Measurements from ENCODE around the gene FBN2. TPM values are rescaled to one million over a fixed set of nuclear protein-coding genes. Genes with fewer than 3 reads are reported as not detected.

FBN2 gene
- total and polyA plus RNA-seq, 5 experiments from 2014 or later = 0.05 to 0.08 TPM; not detected in 3

DNA sequence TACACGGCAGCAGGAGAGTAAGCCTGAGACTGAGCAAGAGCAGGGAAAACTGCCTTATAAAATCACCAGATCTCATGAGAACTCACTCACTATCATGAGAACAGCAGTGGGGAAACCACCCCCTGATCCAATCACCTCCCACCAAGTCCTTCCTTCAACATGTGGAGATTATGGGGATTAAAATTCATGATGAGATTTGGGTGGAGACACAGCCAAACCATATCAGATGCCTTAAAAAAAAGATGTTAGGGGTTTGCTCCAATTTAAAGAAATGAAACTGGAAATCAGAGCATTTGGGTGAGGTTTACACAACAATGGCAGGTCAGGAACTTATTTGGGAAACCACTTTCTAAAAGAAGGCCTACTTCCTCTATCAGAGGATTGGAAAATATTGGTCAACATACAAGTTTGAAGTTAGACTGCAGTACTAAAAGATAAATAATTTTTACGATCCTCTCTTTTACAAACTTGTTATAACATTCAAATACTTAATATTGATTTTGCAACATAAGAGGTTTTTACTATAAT, 105.1 kb downstream of the FBN2 start:
- H3K4me3 Mint-ChIP-seq = no peak overlapping the region
- no peaks in the 10 kb centered on the region for H3K4me1 Mint-ChIP-seq
- peaks cover 0 to 5% (median 0%) of the 10 kb centered on the region in 9 donors for H3K9me3 Mint-ChIP-seq
- POLR2A ChIA-PET = no interaction called here
- no peaks in the 10 kb centered on the region for H3K36me3 Mint-ChIP-seq
- ATAC-seq (no peak), DNase-seq (no peak)
- H3K27me3 Mint-ChIP-seq = peaks cover 0 to 3% (median 0%) of the 10 kb centered on the region in 5 donors
- H3K27ac Mint-ChIP-seq = no peak overlapping the region

DNA sequence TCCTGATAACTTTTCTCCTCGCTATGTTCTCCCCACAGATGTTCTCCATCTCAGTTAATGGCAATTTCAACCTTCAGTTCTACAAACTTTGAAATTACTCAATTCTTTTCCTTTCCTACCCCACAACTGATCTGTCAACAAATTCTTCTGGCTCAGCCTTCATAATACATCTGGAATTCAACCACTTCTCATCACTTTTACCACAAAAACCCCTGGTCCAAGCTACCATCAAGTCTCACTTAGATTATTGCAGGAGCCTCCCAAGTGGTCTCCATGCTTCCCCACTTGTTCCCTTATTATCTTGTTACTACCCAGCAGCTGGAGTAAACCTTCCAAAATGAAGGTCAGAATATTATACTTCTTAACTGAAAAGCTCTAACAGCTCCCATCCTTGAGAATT, 110.1 kb downstream of the FBN2 start:
- H3K36me3 Mint-ChIP-seq = no peaks in the 10 kb centered on the region
- no peak overlapping the region for H3K27ac Mint-ChIP-seq
- H3K4me1 Mint-ChIP-seq = no peaks in the 10 kb centered on the region
- H3K4me3 Mint-ChIP-seq = no peak overlapping the region
- H3K9me3 Mint-ChIP-seq = peaks cover 0 to 9% (median 0%) of the 10 kb centered on the region in 9 donors
- DNase-seq (no peak), ATAC-seq (no peak)
- H3K27me3 Mint-ChIP-seq = peaks cover 0 to 3% (median 0%) of the 10 kb centered on the region in 5 donors
- POLR2A ChIA-PET = no interaction called here

DNA sequence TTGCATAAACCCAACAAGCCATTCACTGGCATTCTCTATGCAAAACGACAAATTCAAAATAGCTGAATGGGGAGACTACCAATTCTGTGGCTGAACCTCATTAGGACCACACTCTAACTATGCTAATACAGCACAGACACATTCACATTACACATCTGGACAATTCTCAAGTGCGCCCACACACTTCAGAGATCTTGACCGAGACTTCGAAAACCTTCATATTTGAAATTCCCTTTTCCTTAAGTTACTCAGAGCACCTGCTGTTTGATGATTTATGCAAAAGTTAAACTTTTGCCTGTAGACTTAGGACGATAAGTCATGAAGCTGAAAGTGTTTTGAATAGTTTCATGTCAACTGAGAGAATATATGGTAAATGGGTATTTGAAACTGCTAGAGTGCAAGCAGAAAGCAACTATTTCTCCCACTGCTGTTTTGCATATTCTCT, 111.9 kb downstream of the FBN2 start:
- DNase-seq (no peak), ATAC-seq (no peak)
- no peak overlapping the region for H3K27ac Mint-ChIP-seq
- no peaks in the 10 kb centered on the region for H3K4me1 Mint-ChIP-seq
- no peak overlapping the region for H3K4me3 Mint-ChIP-seq
- H3K36me3 Mint-ChIP-seq = no peaks in the 10 kb centered on the region
- H3K9me3 Mint-ChIP-seq = peaks cover 0 to 4% (median 0%) of the 10 kb centered on the region in 9 donors
- POLR2A ChIA-PET = no interaction called here
- H3K27me3 Mint-ChIP-seq = peaks cover 0 to 2% (median 0%) of the 10 kb centered on the region in 5 donors

DNA sequence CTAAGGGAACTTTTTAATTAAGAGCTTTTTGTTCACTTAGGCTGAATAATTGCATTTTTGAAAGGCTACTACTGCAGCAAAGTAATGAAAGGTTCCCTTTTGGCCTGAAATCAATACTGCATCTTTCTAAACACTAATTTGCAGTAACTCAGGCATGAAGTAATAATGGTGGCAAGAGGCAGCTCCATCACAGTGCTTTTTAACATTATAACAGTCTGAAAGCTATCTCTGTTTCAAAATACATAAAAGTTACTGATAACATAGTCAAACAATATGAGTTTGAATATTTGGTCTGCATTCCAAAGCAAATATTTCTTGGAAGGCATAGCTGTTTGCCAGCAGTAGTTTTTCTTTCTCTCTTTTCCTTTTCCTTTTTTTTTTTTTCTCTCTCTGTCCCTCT, 113.4 kb downstream of the FBN2 start:
- no peak overlapping the region for H3K4me3 Mint-ChIP-seq
- POLR2A ChIA-PET = no interaction called here

DNA sequence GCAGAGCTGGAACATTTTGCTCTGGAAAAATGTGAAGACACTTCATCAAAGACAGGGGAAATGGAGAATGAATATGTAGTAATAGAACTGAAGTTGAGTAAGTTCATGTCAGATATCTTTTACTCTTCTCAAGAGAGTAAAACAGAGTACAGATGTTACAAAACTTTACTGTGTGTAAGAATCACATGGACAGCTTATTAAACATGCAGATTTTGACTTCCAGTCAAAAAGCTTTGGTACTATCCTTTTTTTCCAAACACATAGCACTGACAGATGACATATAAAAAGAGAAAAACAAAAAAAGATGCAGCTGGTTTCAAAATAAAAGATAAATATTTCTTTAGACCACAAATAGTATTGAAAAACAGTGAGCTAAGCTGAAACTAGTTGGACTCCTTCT, 115.4 kb downstream of the FBN2 start:
- Mint-ChIP-seq H3K27me3 (no peaks in the 10 kb centered on the region), H3K4me3 (no peak overlapping the region), H3K4me1 (no peaks in the 10 kb centered on the region), H3K36me3 (no peaks in the 10 kb centered on the region), H3K9me3 (peaks cover 0 to 10% (median 0%) of the 10 kb centered on the region in 9 donors), H3K27ac (no peak overlapping the region)
- ATAC-seq (no peak), DNase-seq (no peak)
- POLR2A ChIA-PET = no interaction called here

More for the DNA sequence above, 113.4 kb downstream of the FBN2 start:
- H3K4me1 Mint-ChIP-seq = no peaks in the 10 kb centered on the region
- ATAC-seq (no peak), DNase-seq (no peak)
- H3K9me3 Mint-ChIP-seq = peaks cover 0 to 4% (median 0%) of the 10 kb centered on the region in 9 donors
- no peaks in the 10 kb centered on the region for H3K36me3 Mint-ChIP-seq
- H3K27ac Mint-ChIP-seq = no peak overlapping the region
- H3K27me3 Mint-ChIP-seq = peaks cover 0 to 2% (median 0%) of the 10 kb centered on the region in 5 donors

DNA sequence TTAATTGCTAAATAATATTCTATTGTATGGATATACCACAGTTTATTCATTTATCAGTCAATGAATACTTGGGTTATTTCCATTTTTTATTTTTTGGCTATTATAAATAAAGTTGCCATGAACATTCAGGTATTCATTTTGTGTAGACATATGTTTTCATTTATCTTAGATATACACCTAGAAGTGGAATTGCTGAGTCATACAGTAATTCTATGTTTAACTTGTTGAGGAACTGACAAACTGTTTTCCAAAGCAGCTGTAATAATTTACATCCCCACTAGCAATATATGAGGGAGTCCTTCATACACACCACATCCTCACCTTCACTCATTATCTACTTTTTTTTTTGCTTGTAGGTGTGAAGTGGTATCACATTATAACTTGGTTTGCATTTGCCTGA, 123.6 kb downstream of the FBN2 start:
- H3K27ac Mint-ChIP-seq = no peak overlapping the region
- H3K9me3 Mint-ChIP-seq = peaks cover 0 to 30% (median 0%) of the 10 kb centered on the region in 9 donors
- DNase-seq (no peak), ATAC-seq (no peak)
- H3K36me3 Mint-ChIP-seq = no peaks in the 10 kb centered on the region
- H3K27me3 Mint-ChIP-seq = no peaks in the 10 kb centered on the region
- H3K4me1 Mint-ChIP-seq = no peaks in the 10 kb centered on the region
- POLR2A ChIA-PET = no interaction called here
- no peak overlapping the region for H3K4me3 Mint-ChIP-seq

DNA sequence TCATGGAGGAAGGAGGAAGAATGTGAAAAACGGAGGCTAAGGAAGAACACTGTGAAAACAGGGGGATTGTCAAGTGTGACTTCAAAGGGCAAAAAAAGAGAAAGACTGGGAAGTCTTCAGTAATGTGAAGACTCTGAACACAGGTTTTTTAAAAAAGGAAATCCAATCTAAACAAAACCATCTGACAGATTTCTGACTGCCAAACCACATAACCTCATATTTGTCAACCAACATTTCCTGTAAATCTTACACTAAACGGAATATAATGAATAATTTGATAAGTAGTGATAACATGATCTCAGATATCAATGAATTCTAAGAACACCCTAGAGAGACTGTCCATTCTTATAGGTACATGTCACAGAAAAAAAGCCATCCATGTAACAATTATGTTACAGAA, 124.7 kb downstream of the FBN2 start:
- Mint-ChIP-seq H3K4me1 (no peaks in the 10 kb centered on the region), H3K27me3 (no peaks in the 10 kb centered on the region), H3K27ac (no peak overlapping the region), H3K4me3 (no peak overlapping the region), H3K9me3 (peaks cover 0 to 28% (median 0%) of the 10 kb centered on the region in 9 donors), H3K36me3 (no peaks in the 10 kb centered on the region)
- no peak for DNase-seq
- POLR2A ChIA-PET = no interaction called here
- no peak for ATAC-seq

DNA sequence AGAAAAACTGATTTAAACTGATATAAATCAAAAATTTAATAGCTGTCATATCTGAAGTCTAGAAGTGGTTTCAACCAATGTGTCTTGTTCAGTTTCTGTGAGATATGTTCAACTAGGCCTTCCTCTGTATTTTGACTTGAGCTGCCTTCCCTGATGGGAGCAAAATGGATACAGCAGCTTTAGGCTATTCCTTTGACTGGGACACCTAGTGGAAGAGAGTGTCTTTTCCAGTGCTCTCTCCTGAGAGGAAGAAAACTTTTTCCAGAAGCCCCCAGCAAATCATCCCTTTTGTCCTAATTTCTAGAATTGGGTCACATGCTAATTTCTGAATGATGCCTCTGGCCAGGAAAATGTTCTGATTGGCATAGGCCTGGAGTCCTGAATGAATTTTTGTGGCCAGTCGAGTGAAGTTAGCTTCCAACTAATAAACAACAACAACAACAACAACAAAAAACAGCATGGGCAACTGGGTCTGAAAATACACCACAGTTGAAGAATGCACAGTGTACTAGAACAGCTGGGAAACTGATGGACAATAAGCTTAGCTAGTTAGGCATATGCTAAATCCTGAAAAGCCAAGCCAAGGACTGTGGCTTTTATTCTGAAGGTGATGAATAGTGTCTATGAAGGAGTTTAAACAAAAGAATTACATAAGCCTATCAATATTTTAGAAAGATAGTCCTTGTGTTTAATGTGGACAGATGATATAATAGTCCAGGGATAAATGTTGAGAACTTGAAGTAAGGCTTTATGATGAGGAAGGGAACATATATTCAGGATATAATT, 125.7 kb downstream of the FBN2 start:
- Mint-ChIP-seq H3K27ac (no peak overlapping the region), H3K27me3 (no peaks in the 10 kb centered on the region), H3K4me1 (no peaks in the 10 kb centered on the region), H3K4me3 (no peak overlapping the region), H3K36me3 (no peaks in the 10 kb centered on the region), H3K9me3 (peaks cover 0 to 19% (median 0%) of the 10 kb centered on the region in 9 donors)
- DNase-seq (no peak), ATAC-seq (no peak)
- POLR2A ChIA-PET = no interaction called here

DNA sequence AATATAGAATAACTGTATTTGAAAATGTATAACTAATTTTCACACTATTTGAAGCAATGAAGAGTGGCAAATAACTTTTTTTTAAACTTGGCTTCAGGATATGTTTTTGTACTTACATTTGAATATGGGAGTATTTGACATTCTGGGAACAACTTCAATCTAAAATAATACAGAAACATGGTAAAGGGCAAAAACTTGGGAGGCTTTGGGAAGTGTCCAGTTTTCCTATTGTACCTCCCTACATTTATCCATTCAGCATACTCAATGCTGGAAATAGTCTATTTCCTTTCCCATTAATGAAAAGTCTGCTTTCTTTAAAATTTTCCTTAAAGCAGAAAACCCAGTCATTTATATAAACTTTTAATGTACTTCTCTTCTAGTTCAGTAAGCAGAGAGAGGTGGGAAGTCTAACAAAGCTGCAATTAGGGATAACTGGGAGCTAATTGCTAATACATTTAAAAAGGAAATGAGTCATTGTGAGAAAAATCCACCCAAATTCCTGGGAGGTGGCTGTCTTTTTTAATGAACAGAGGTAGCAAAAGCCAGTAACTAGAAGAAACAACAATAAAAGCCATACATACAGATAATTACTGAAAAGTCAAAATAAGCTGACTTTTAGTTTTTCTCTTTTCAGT, 128.8 kb downstream of the FBN2 start:
- Mint-ChIP-seq H3K9me3 (peaks cover 0 to 14% (median 0%) of the 10 kb centered on the region in 9 donors), H3K27ac (no peak overlapping the region), H3K4me1 (no peaks in the 10 kb centered on the region), H3K4me3 (no peak overlapping the region), H3K27me3 (no peaks in the 10 kb centered on the region), H3K36me3 (no peaks in the 10 kb centered on the region)
- ATAC-seq (no peak), DNase-seq (no peak)
- POLR2A ChIA-PET = no interaction called here

DNA sequence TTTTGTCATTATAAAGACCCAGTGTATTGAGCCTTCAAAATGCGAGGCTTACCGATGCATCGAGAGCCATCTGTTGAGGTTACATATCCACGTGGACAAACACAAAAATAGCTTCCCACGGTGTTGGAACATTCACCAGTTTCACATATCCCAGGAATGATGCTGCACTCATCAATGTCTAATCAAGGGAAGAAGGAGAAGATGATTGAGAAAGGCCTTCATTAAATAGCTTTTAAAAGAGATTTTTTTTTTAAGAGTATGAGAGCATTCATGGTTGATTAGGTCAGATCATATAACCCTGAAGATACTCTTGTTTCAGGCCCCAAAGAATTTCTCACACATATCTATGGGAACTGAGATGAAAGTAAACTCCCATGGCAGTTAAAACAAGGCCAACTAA, 129.4 kb downstream of the FBN2 start:
- H3K4me3 Mint-ChIP-seq = no peak overlapping the region
- POLR2A ChIA-PET = no interaction called here
- no peaks in the 10 kb centered on the region for H3K4me1 Mint-ChIP-seq
- H3K27me3 Mint-ChIP-seq = no peaks in the 10 kb centered on the region
- DNase-seq (no peak), ATAC-seq (no peak)
- H3K36me3 Mint-ChIP-seq = no peaks in the 10 kb centered on the region
- H3K27ac Mint-ChIP-seq = no peak overlapping the region
- peaks cover 0 to 14% (median 0%) of the 10 kb centered on the region in 9 donors for H3K9me3 Mint-ChIP-seq

DNA sequence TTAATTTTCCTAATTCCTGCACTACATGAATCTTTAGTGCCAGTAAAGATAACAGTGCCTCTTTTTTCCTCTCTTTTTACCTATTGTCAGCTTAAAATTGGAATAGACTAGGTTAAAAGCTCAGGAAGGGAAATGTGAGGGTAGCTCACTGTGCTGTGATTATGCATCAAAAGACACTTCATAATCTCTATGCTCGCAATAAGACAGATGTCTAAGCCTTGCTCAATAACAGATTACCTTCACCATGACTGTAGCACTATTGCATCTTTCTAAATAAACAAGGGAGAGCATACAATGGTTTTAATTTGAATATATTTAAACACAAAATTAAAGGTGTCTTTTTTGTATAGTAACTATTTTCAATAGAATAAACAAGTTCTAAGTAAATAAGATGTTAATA, 130.1 kb downstream of the FBN2 start:
- H3K4me1 Mint-ChIP-seq = no peaks in the 10 kb centered on the region
- H3K27me3 Mint-ChIP-seq = no peaks in the 10 kb centered on the region
- no peak overlapping the region for H3K4me3 Mint-ChIP-seq
- H3K36me3 Mint-ChIP-seq = no peaks in the 10 kb centered on the region
- H3K27ac Mint-ChIP-seq = no peak overlapping the region
- ATAC-seq (no peak), DNase-seq (no peak)
- H3K9me3 Mint-ChIP-seq = peaks cover 0 to 11% (median 0%) of the 10 kb centered on the region in 9 donors
- POLR2A ChIA-PET = no interaction called here

DNA sequence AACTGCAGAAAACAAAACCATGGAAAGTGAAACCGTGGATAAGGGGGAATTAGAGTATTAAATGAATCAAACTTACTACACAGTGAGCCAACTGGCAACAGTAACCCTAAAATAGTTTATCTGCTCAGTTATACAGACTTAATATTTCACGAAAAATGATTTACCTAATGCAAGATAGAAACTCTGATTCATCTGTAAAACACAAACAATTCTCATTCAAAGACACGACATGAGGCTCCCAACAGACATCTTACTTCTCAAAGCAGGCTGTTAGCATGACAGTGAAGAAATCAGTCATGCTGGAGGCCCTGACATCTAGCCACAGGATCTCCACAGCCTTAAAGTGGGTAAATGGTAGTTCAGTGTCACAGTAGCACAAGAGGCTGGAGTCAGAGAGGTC, 131.2 kb downstream of the FBN2 start:
- Mint-ChIP-seq H3K4me1 (no peaks in the 10 kb centered on the region), H3K9me3 (peaks cover 0 to 7% (median 0%) of the 10 kb centered on the region in 9 donors), H3K27ac (no peak overlapping the region), H3K36me3 (no peaks in the 10 kb centered on the region), H3K4me3 (no peak overlapping the region), H3K27me3 (no peaks in the 10 kb centered on the region)
- POLR2A ChIA-PET = no interaction called here
- ATAC-seq = no peak
- no peak for DNase-seq

DNA sequence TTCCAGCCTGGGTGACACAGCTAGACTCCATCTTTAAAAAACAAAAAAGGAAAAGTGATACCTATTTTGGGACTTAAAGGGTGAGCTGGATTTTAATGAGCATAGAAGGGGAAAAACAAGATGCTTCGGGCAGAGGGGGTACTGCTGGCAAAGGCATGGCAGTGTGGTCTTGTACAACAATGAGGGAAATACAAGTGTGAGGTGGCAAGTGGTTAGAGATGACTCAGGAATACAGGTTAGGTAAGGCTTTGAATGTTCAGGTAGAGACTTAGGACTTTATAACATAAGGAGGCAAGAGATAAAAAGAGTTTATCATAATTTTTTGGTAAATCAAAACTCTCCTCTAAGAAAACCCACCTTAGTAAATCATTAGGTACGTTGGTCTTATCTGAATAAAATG, 132.9 kb downstream of the FBN2 start:
- peaks cover 0 to 3% (median 0%) of the 10 kb centered on the region in 5 donors for H3K27me3 Mint-ChIP-seq
- no peak for ATAC-seq
- no peak overlapping the region for H3K4me3 Mint-ChIP-seq
- POLR2A ChIA-PET = no interaction called here
- no peak overlapping the region for H3K27ac Mint-ChIP-seq
- no peaks in the 10 kb centered on the region for H3K4me1 Mint-ChIP-seq
- H3K9me3 Mint-ChIP-seq = peaks cover 0 to 12% (median 1%) of the 10 kb centered on the region in 9 donors
- no peak for DNase-seq
- H3K36me3 Mint-ChIP-seq = no peaks in the 10 kb centered on the region
